ENCODE results near the gene RSRP1. TPM values are rescaled to one million over a fixed set of nuclear protein-coding genes. Genes with fewer than 3 reads are reported as not detected.

RSRP1 gene
- polyA plus RNA-seq, 2 donors: 45.2 to 264 TPM

DNA sequence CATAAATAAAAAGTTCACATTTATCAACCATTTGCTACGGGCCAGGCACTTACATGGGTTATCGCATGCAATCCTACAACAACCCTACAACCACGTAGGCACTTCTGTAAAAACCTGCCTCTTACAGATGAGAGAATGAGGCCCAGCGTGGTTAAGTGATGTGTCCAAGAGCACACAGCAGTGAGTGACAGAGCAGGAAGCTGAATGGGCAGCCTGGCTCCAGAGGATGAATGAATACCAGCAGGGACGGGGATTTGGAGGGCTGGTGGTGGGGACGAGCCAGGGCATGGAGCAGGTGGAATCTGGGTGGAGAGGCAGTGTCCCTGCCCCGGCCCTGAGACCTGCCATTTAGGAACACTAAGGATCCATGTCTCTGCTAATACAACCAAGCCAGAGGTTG lies 50.4 kb downstream of the RSRP1 start:
- 85 to 89% methylated on average over 7 of the region's 7 CpGs for WGBS, 2 donors
- Histone ChIP-seq H3K27ac (ENCODE audit: low read depth in 2 of 2, low read length in 1 of 2) (no peak overlapping the region), H3K36me3 (ENCODE audit: control insufficient read depth in 2 of 2, insufficient read depth in 2 of 2, low read length in 1 of 2) (no peaks in the 10 kb centered on the region)

DNA sequence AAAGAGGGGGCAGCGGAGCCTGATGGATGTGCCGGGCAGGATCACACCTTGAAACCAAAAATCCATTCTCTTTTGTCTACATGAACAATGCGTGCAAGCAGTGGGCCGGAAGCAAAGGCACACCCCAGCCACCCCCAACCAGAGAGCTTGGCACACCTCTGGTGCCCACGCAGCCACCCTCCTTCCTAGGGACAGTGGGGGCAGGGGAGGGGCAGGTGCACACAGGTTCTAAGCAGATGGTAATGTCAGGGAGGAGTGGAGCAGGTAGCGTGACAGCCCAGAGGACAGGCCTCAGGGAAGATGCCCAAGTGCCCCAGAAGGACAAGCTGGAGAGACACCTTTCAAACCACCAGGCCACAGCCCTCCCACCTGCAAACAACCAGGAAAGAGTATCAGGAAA lies 51.4 kb downstream of the RSRP1 start:
- Histone ChIP-seq H3K4me3 (ENCODE audit: low read depth in 1 of 2, low read length in 2 of 2) (no peak overlapping the region), H3K27me3 (ENCODE audit: control insufficient read depth in 1 of 2, insufficient read depth in 2 of 2, low read length in 2 of 2) (no peaks in the 10 kb centered on the region), H3K9me3 (ENCODE audit: control insufficient read depth in 2 of 2, insufficient read depth in 1 of 2, low read depth in 1 of 2, low read length in 1 of 2) (no peaks in the 10 kb centered on the region), H3K27ac (ENCODE audit: low read depth in 2 of 2, low read length in 1 of 2) (no peak overlapping the region), H3K36me3 (ENCODE audit: control insufficient read depth in 2 of 2, insufficient read depth in 2 of 2, low read length in 1 of 2) (no peaks in the 10 kb centered on the region), H3K4me1 (ENCODE audit: control insufficient read depth in 2 of 2, insufficient read depth in 2 of 2, low read length in 1 of 2) (peaks cover 3 to 18% of the 10 kb centered on the region in 2 donors)
- 60 to 62% methylated on average over 6 of the region's 6 CpGs for WGBS, 2 donors

More for the DNA sequence above, 50.4 kb downstream of the RSRP1 start:
- Histone ChIP-seq H3K4me1 (ENCODE audit: control insufficient read depth in 2 of 2, insufficient read depth in 2 of 2, low read length in 1 of 2) (peaks cover 3 to 18% of the 10 kb centered on the region in 2 donors), H3K9me3 (ENCODE audit: control insufficient read depth in 2 of 2, insufficient read depth in 1 of 2, low read depth in 1 of 2, low read length in 1 of 2) (no peaks in the 10 kb centered on the region), H3K27me3 (ENCODE audit: control insufficient read depth in 1 of 2, insufficient read depth in 2 of 2, low read length in 2 of 2) (no peaks in the 10 kb centered on the region), H3K4me3 (ENCODE audit: low read depth in 1 of 2, low read length in 2 of 2) (no peak overlapping the region)

DNA sequence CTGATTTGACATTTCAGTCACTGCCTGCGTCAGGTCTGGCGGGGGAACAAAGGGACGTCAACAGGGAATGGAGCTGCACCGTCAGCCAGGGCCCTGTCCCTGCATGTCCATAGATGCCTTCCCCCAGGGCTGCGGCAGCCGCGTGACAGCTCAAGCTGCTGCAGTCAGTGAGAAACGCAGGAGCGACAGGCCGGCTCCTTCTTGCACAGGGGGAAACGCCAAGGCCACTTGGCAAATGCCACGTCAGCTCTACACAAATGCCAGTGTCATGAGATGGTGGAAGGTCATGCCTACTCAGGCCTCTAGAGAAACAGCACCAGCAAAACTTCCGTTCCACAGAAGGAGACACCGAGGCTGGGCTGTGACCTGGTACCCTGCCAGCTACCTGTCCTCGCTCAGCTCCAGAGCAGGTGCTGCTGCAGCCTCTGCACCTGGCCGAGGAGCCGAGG lies 52.7 kb downstream of the RSRP1 start:
- Histone ChIP-seq H3K27ac (ENCODE audit: low read depth in 2 of 2, low read length in 1 of 2) (peak overlapping the region; percentile 21 to 22), H3K9me3 (ENCODE audit: control insufficient read depth in 2 of 2, insufficient read depth in 1 of 2, low read depth in 1 of 2, low read length in 1 of 2) (no peaks in the 10 kb centered on the region)
- 49 to 50% methylated on average over 17 of the region's 17 CpGs for WGBS, 2 donors

DNA sequence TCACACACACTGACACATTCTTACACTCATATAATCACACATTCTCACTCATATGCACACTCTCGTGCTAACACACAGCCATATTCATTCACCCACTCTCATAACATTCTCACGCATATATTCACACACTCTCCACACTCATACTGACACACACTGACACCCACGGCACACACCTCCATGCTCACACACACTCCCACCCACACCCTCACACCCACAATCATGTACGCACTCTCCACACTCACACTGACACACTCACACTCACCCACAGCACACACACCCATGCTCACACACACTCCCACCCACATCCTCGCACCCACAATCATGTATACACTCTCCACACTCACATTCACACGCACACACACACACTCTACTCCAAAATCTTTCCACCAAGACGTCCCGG lies 53.2 kb downstream of the RSRP1 start:
- H3K9me3 ChIP-seq (ENCODE audit: control insufficient read depth in 2 of 2, insufficient read depth in 1 of 2, low read depth in 1 of 2, low read length in 1 of 2): no peaks in the 10 kb centered on the region
- no peaks in the 10 kb centered on the region for H3K27me3 ChIP-seq (ENCODE audit: control insufficient read depth in 1 of 2, insufficient read depth in 2 of 2, low read length in 2 of 2)
- H3K4me1 ChIP-seq (ENCODE audit: control insufficient read depth in 2 of 2, insufficient read depth in 2 of 2, low read length in 1 of 2): peaks cover 3 to 18% of the 10 kb centered on the region in 2 donors
- no peak overlapping the region for H3K4me3 ChIP-seq (ENCODE audit: low read depth in 1 of 2, low read length in 2 of 2)
- 54 to 63% methylated on average over 8 of the region's 8 CpGs for WGBS, 2 donors
- peak overlapping the region; percentile 21 to 67 for H3K27ac ChIP-seq (ENCODE audit: low read depth in 2 of 2, low read length in 1 of 2)
- H3K36me3 ChIP-seq (ENCODE audit: control insufficient read depth in 2 of 2, insufficient read depth in 2 of 2, low read length in 1 of 2): no peaks in the 10 kb centered on the region

More for the DNA sequence above, 52.7 kb downstream of the RSRP1 start:
- H3K27me3 ChIP-seq (ENCODE audit: control insufficient read depth in 1 of 2, insufficient read depth in 2 of 2, low read length in 2 of 2): no peaks in the 10 kb centered on the region
- H3K4me3 ChIP-seq (ENCODE audit: low read depth in 1 of 2, low read length in 2 of 2): no peak overlapping the region
- H3K36me3 ChIP-seq (ENCODE audit: control insufficient read depth in 2 of 2, insufficient read depth in 2 of 2, low read length in 1 of 2): no peaks in the 10 kb centered on the region
- peaks cover 3 to 18% of the 10 kb centered on the region in 2 donors for H3K4me1 ChIP-seq (ENCODE audit: control insufficient read depth in 2 of 2, insufficient read depth in 2 of 2, low read length in 1 of 2)

GRCh38 chr1:25193229-25193628 lies 54.0 kb downstream of the RSRP1 start:
- H3K27ac ChIP-seq (ENCODE audit: low read depth in 2 of 2, low read length in 1 of 2): no peak overlapping the region
- 61 to 68% methylated on average over 9 of the region's 9 CpGs for WGBS, 2 donors
- no peak overlapping the region for H3K4me3 ChIP-seq (ENCODE audit: low read depth in 1 of 2, low read length in 2 of 2)
- no peaks in the 10 kb centered on the region for H3K9me3 ChIP-seq (ENCODE audit: control insufficient read depth in 2 of 2, insufficient read depth in 1 of 2, low read depth in 1 of 2, low read length in 1 of 2)
- no peaks in the 10 kb centered on the region for H3K36me3 ChIP-seq (ENCODE audit: control insufficient read depth in 2 of 2, insufficient read depth in 2 of 2, low read length in 1 of 2)
- H3K4me1 ChIP-seq (ENCODE audit: control insufficient read depth in 2 of 2, insufficient read depth in 2 of 2, low read length in 1 of 2): peaks cover 3 to 18% of the 10 kb centered on the region in 2 donors
- no peaks in the 10 kb centered on the region for H3K27me3 ChIP-seq (ENCODE audit: control insufficient read depth in 1 of 2, insufficient read depth in 2 of 2, low read length in 2 of 2)

Other genes starting within 250 kb of the RSRP1 start
- gene SYF2, start 15.0 kb downstream of the RSRP1 start, polyA plus RNA-seq: 10 to 100 TPM; 42.3 to 49.2 TPM
- gene RHD, start 25.1 kb upstream of the RSRP1 start, polyA plus RNA-seq: not detected
- gene TMEM50A, start 90.9 kb upstream of the RSRP1 start, polyA plus RNA-seq: 10 to 100 TPM; 60.1 to 75.8 TPM
- under 1 TPM; 0.20 to 0.73 TPM for gene RHCE, start 173.4 kb upstream of the RSRP1 start, polyA plus RNA-seq
- 10 to 100 TPM; 16.1 to 23.3 TPM for gene MACO1, start 183.4 kb upstream of the RSRP1 start, polyA plus RNA-seq

Measured in esophagus (tissue), 2 donors.